Neural crest cell (in vitro differentiated cells): ENCODE measurements around the gene LLGL2. TPM values are rescaled to one million over a fixed set of nuclear protein-coding genes. Genes with fewer than 3 reads are reported as not detected.

Experiments used
- DNase-seq: peaks from one replicate; pipeline ENCODE4 v3.0.0; 2021; ENCODE audit warnings: low read depth, mixed read lengths, low spot score
- H3K27ac Mint-ChIP-seq: one replicate; pipeline ENCODE4 v1.8.0; 2021; ENCODE audit warnings: mild to moderate bottlenecking, mixed read lengths; ENCODE audit not compliant: unreplicated experiment
- H3K27me3 Mint-ChIP-seq: 2 replicates; pipeline ENCODE4 v1.8.0; 2021; ENCODE audit warnings: low read depth, mild to moderate bottlenecking, mixed read lengths
- H3K36me3 Mint-ChIP-seq: 2 replicates; pipeline ENCODE4 v1.8.0; 2021; ENCODE audit warnings: low read depth, mild to moderate bottlenecking, mixed read lengths
- H3K4me1 Mint-ChIP-seq: 2 replicates; pipeline ENCODE4 v1.8.0; 2021; ENCODE audit warnings: mixed read lengths
- H3K4me3 Mint-ChIP-seq: one replicate; pipeline ENCODE4 v1.8.0; 2021; ENCODE audit warnings: mild to moderate bottlenecking, mixed read lengths
- H3K9me3 Mint-ChIP-seq: 2 replicates; pipeline ENCODE4 v1.8.0; 2021; ENCODE audit warnings: mixed read lengths
- CTCF ChIP-seq: fragments of 200-600 bp; sonication (generic); conservative IDR thresholded peaks from 2 replicates; pipeline ENCODE4 v1.5.0; 2021; ENCODE audit warnings: antibody characterized with exemption, mild to moderate bottlenecking
- total RNA-seq: library from RNA; stranded (reverse); gene quantifications from 2 replicates; pipeline ENCODE4 v1.2.1, GENCODE V29; 2021

The LLGL2 gene
- total RNA-seq, 1 donor from 2014 or later: 3.4 TPM

DNA sequence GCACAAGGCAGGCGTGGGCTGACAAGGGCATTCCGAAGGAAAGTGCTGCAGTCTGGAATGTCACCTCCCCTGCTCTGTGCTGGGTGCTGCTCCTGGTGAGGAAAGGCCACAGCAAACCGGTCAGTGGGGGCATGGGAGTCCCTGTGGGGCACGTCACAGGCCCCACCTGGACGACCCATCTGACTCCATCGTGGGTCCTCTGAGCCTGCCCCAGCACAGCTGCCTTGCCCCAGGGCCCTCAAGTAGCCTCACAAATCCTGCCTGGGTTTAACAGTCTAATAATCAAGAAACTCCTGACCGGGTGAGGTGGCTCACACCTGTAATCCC is 59.3 kb downstream of the LLGL2 start:
- Mint-ChIP-seq H3K4me3 (no peak overlapping the region), H3K4me1 (peaks cover 5% of the 10 kb centered on the region), H3K27me3 (peaks cover 17% of the 10 kb centered on the region), H3K27ac (no peak overlapping the region), H3K36me3 (peaks cover 2% of the 10 kb centered on the region), H3K9me3 (no peaks in the 10 kb centered on the region)
- TF ChIP-seq CTCF: no peak
- DNase-seq: no peak

DNA sequence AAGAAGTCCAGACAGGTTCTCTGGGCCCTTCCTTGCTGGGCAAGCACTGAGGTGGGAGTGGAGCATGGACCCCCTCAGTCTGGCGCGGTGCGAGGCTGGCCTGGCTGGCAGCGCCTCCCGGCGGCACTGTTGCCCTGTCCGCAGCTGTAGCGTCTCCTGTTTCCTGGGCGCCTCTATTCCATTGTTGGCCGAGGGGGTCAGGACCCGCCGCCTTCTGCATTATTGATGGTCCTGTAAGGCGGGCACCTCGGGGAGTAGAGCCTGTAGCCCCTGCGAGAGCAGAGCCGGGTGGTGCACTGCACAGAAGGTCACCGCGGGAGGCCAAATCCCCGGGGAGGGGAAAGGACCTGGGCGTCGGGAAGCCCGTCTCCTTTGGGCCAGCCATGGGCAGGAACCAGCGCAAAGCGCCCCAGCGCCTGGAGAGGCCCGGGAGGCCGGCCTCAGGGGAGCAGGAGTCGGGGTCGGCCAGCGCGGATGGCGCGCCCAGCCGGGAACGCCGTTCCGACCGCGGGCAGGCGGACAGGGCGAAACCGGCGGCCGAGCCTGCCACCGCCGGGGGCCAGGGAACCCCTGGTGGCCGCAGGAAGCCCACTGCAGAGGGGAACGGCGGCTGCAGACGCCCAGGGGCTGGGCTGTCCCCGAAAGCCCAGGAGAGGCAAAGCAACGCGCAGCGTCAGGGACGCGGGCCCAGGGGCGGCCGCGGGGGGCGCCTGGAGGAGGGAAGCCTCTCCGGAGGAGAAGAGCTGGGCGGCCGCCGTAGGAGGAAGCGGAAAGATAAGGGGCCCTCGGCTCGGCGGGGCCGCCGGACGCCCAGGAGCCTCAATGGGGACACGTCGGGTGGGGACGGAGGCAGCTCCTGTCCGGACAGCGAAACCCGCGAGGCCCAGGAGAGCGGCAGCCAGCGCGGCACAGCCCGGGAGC is 62.4 kb downstream of the LLGL2 start, which contains the start of gene MYO15B:
MYO15B (plus strand) TSS at position 126 of the 921 bp plus-strand sequence; CDS start at position 384, 258 bp downstream.
- no peak for TF ChIP-seq CTCF
- peak; percentile 64 for DNase-seq
- no peak within 1 kb of the TSS for H3K27ac Mint-ChIP-seq
- peak within 1 kb of the TSS; percentile 39 for H3K4me3 Mint-ChIP-seq
- H3K36me3 Mint-ChIP-seq: peaks cover 2% of the 10 kb centered on the region
- H3K4me1 Mint-ChIP-seq: peaks cover 5% of the 10 kb centered on the region
- no peaks in the 10 kb centered on the region for H3K9me3 Mint-ChIP-seq
- H3K27me3 Mint-ChIP-seq: peaks cover 17% of the 10 kb centered on the region

- H3K4me3 Mint-ChIP-seq: no peak overlapping the region
- H3K27ac Mint-ChIP-seq: no peak overlapping the region
- peak; percentile 30 for DNase-seq
- no peak for TF ChIP-seq CTCF
- peaks cover 5% of the 10 kb centered on the region for H3K4me1 Mint-ChIP-seq
- H3K27me3 Mint-ChIP-seq: peaks cover 17% of the 10 kb centered on the region
- H3K9me3 Mint-ChIP-seq: no peaks in the 10 kb centered on the region
- peaks cover 2% of the 10 kb centered on the region for H3K36me3 Mint-ChIP-seq
These were observed 63.1 kb downstream of the LLGL2 start for GRCh38 chr17:75588596-75589011.

DNA sequence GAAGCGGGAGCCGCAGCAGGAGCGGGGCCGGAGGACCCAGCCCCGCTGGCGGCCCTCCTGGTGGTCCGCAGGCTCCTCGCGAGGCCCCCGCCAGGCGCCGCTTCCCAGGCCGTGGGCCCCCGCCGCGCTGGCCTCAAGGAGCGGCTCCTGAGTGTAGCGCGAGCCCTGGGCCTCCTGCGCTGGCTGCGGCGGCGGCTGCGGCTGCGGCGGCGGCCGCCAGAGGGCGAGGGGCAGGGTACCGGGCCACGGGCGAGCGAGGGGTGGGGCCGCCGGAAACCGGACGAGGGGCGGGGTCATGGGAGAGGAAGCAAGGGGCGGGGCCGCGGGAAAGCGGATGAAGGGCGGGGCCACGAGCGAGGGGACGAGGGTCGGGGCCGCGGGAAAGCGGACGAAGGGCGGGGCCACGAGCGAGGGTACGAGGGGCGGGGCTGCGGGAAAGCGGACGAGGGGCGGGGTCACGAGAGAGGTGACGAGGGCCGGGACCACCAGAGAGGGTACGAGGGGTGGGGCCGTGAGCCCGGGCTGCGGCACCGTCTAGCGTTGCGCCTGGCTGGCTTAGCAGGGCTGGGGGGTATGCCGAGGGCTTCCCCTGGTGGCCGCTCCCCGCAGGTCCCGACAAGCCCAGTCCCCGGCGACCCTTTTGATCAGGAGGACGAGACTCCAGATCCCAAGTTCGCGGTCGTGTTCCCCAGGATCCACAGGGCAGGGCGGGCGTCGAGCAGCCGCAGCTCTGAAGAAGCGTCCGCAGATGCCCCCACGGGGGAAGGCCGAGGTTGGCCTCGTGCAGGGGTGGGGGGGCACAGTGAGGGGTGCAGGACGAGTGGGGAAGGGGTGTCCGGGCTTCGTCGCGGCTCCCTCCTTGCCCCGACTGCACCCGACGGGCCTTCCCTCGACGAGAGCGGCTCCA is 63.8 kb downstream of the LLGL2 start:
- Mint-ChIP-seq H3K4me3 (peak overlapping the region; percentile 69), H3K9me3 (no peaks in the 10 kb centered on the region), H3K4me1 (peaks cover 5% of the 10 kb centered on the region), H3K27ac (no peak overlapping the region), H3K36me3 (peaks cover 2% of the 10 kb centered on the region), H3K27me3 (peaks cover 17% of the 10 kb centered on the region)
- TF ChIP-seq CTCF: peak; percentile 70
- DNase-seq: peak; percentile 99

DNA sequence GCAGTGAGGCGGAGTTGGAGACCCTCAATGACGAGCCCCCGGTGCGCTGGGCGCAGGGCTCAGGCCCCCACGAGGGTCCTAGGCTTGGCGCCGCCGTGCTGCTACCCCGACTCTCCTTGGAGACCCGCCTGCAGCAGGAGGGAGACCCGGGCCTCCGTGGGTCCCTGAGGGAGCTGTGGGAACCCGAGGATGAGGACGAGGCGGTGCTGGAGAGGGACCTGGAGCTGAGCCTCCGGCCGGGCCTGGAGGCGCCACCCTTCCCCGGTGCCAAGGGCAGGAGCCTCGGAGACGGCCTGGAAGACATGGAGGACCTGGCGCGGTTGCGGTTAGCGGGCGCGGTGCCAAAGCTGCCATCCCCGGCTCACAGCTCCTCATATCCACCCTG is 64.4 kb downstream of the LLGL2 start:
- H3K27ac Mint-ChIP-seq: no peak overlapping the region
- TF ChIP-seq CTCF: no peak
- peaks cover 2% of the 10 kb centered on the region for H3K36me3 Mint-ChIP-seq
- H3K27me3 Mint-ChIP-seq: peaks cover 17% of the 10 kb centered on the region
- H3K4me1 Mint-ChIP-seq: peaks cover 5% of the 10 kb centered on the region
- H3K9me3 Mint-ChIP-seq: no peaks in the 10 kb centered on the region
- peak overlapping the region; percentile 46 for H3K4me3 Mint-ChIP-seq
- no peak for DNase-seq
